ELR (cell line): ENCODE measurements around the gene C2CD4A.
"Not testable (repeated sequence)": the region's sequence is repeated elsewhere in the genome, so short reads cannot be mapped to it uniquely, and the experiment has no call there.

ENCODE experiments used
- DNase-seq: peaks from one replicate; pipeline ENCODE4 v3.0.0-alpha.2; 2015; ENCODE audit warnings: low read depth

The C2CD4A gene

GRCh38 chr15:62066663-62067447, at the start of gene C2CD4A:
TSS of gene C2CD4A (plus strand) at chr15:62066977. CDS start at chr15:62067614, 637 bp downstream.
- DNase-seq = peak; percentile 49

- DNase-seq = peak; percentile 72
Measured at GRCh38 chr15:62020576-62021160, 46.1 kb upstream of the C2CD4A start.

- peak; percentile 42 for DNase-seq
Measured at GRCh38 chr15:62021991-62022600, 44.7 kb upstream of the C2CD4A start.

- no peak for DNase-seq
Measured at GRCh38 chr15:62026487-62027262, 40.1 kb upstream of the C2CD4A start.

GRCh38 chr15:62027263-62027565, 39.6 kb upstream of the C2CD4A start:
- no peak for DNase-seq

- no peak for DNase-seq
Measured at GRCh38 chr15:62027916-62028315, 38.9 kb upstream of the C2CD4A start.

GRCh38 chr15:62035256-62035924, 31.4 kb upstream of the C2CD4A start:
- peak; percentile 87 for DNase-seq

GRCh38 chr15:62046078-62046743, 20.6 kb upstream of the C2CD4A start:
- DNase-seq = no peak

GRCh38 chr15:62047282-62047827, 19.4 kb upstream of the C2CD4A start:
- no peak for DNase-seq

- DNase-seq = not testable (repeated sequence)
Measured at GRCh38 chr15:62048254-62048653, 18.5 kb upstream of the C2CD4A start.

GRCh38 chr15:62050115-62050514, 16.7 kb upstream of the C2CD4A start:
- no peak for DNase-seq

GRCh38 chr15:62051166-62051565, 15.6 kb upstream of the C2CD4A start:
- DNase-seq = no peak

GRCh38 chr15:62052713-62053112, 14.1 kb upstream of the C2CD4A start:
- no peak for DNase-seq

- no peak for DNase-seq
Measured at GRCh38 chr15:62053439-62054085, 13.2 kb upstream of the C2CD4A start.

- no peak for DNase-seq
Measured at GRCh38 chr15:62054979-62055378, 11.8 kb upstream of the C2CD4A start.

GRCh38 chr15:62057341-62057980, 9.3 kb upstream of the C2CD4A start:
- DNase-seq = no peak

- no peak for DNase-seq
Measured at GRCh38 chr15:62058327-62059028, 8.3 kb upstream of the C2CD4A start.

GRCh38 chr15:62059108-62059815, 7.5 kb upstream of the C2CD4A start:
- DNase-seq = peak; percentile 39

GRCh38 chr15:62059816-62060112, 7.0 kb upstream of the C2CD4A start:
- peak; percentile 72 for DNase-seq
